G401 (cell line): ENCODE measurements around the gene GGT1. TPM values are rescaled to one million over a fixed set of nuclear protein-coding genes. Genes with fewer than 3 reads are reported as not detected.
"Not testable (repeated sequence)": the region's sequence is repeated elsewhere in the genome, so short reads cannot be mapped to it uniquely, and the experiment has no call there.

Source experiments
- DNase-seq: peaks from one replicate; pipeline ENCODE4 v3.0.0-alpha.2; 2015; ENCODE audit warnings: low spot score
- in situ Hi-C: cut with HindIII; loops from 2 replicates; pipeline ENCODE4 v1.10.0; 2016; ENCODE audit warnings: low sequenced_read_pairs, mixed read lengths
- total RNA-seq: library from RNA; depleted of rRNA; stranded (reverse); fragments of >200 nt; shearing (Covaris generic); gene quantifications from 2 replicates; pipeline ENCODE4 v1.2.3, GENCODE V29; 2014

Gene GGT1
- total RNA-seq, 1 experiment from 2014 or later, result 99.6 TPM

GRCh38 chr22:24630812-24631427, 27.9 kb downstream of the GGT1 start:
- in situ Hi-C loops, DNase-seq: not testable (repeated sequence)

- DNase-seq, in situ Hi-C loops: not testable (repeated sequence)
Observed at GRCh38 chr22:24631430-24632122, 28.6 kb downstream of the GGT1 start.

- DNase-seq, in situ Hi-C loops: not testable (repeated sequence)
Observed at GRCh38 chr22:24632642-24633041, 29.6 kb downstream of the GGT1 start.

- DNase-seq, in situ Hi-C loops: not testable (repeated sequence)
Observed at GRCh38 chr22:24633231-24634023, 30.4 kb downstream of the GGT1 start.

GRCh38 chr22:24634776-24635389, 31.9 kb downstream of the GGT1 start:
- DNase-seq, in situ Hi-C loops: not testable (repeated sequence)

GRCh38 chr22:24636513-24636912, 33.5 kb downstream of the GGT1 start:
- in situ Hi-C loops, DNase-seq: not testable (repeated sequence)

GRCh38 chr22:24642307-24642706, 39.3 kb downstream of the GGT1 start:
- in situ Hi-C loops, DNase-seq: not testable (repeated sequence)

- in situ Hi-C loops, DNase-seq: not testable (repeated sequence)
Observed at GRCh38 chr22:24644409-24644808, 41.4 kb downstream of the GGT1 start.

- in situ Hi-C loops, DNase-seq: not testable (repeated sequence)
Observed at GRCh38 chr22:24645408-24646399, 42.7 kb downstream of the GGT1 start.

GRCh38 chr22:24646756-24647155, 43.8 kb downstream of the GGT1 start:
- DNase-seq, in situ Hi-C loops: not testable (repeated sequence)

- in situ Hi-C loops, DNase-seq: not testable (repeated sequence)
Observed at GRCh38 chr22:24649371-24649770, 46.4 kb downstream of the GGT1 start.

- DNase-seq, in situ Hi-C loops: not testable (repeated sequence)
Observed at GRCh38 chr22:24650884-24651283, 47.9 kb downstream of the GGT1 start.

- in situ Hi-C loops, DNase-seq: not testable (repeated sequence)
Observed at GRCh38 chr22:24665395-24665794, 62.4 kb downstream of the GGT1 start.

GRCh38 chr22:24667904-24668303, 64.9 kb downstream of the GGT1 start:
- in situ Hi-C loops, DNase-seq: not testable (repeated sequence)

- DNase-seq, in situ Hi-C loops: not testable (repeated sequence)
Observed at GRCh38 chr22:24672532-24672931, 69.5 kb downstream of the GGT1 start.
